Large intestine (tissue), 3 donors: ENCODE measurements around the gene BUB1B. TPM values are rescaled to one million over a fixed set of nuclear protein-coding genes. Genes with fewer than 3 reads are reported as not detected.
"Not testable (repeated sequence)": the region's sequence is repeated elsewhere in the genome, so short reads cannot be mapped to it uniquely, and the experiment has no call there.

Experiments used
- DNase-seq, 2 donors: peaks; one replicate each; pipeline versions ENCODE4 v3.0.0 to v3.0.0-alpha.2; 2013
- H3K27ac ChIP-seq: one replicate; pipeline ENCODE4 v1.5.1; 2013; ENCODE audit warnings: low read length
- H3K27me3 ChIP-seq: 2 replicates; pipeline ENCODE4 v1.6.1; 2013; ENCODE audit warnings: low read length; ENCODE audit not compliant: control insufficient read depth, insufficient read depth
- H3K36me3 ChIP-seq: 2 replicates; pipeline ENCODE4 v1.6.1; 2013; ENCODE audit warnings: low read length; ENCODE audit not compliant: control insufficient read depth, insufficient read depth
- H3K4me1 ChIP-seq: one replicate; pipeline ENCODE4 v1.6.1; 2013; ENCODE audit warnings: low read length; ENCODE audit not compliant: control insufficient read depth, insufficient read depth
- H3K4me3 ChIP-seq: one replicate; pipeline ENCODE4 v1.5.1; 2013; ENCODE audit warnings: low read length
- H3K9me3 ChIP-seq: one replicate; pipeline ENCODE4 v1.6.1; 2013; ENCODE audit warnings: mild to moderate bottlenecking, low read depth, low read length, moderate library complexity; ENCODE audit not compliant: control insufficient read depth
- WGBS: methylation state at CpG from one replicate; pipeline ENCODE4 v1.1.5; 2013; ENCODE audit warnings: low lambda C conversion rate; ENCODE audit not compliant: insufficient coverage; 5-methylcytosine and 5-hydroxymethylcytosine counted together
- polyA plus RNA-seq: library from polyadenylated mRNA; unstranded; fragments of 120-200 nt; gene quantifications from one replicate; pipeline ENCODE4 v1.2.1, GENCODE V29; 2013

Gene BUB1B
- polyA plus RNA-seq, 1 donor, result 12.8 TPM

- not testable (repeated sequence) for DNase-seq, H3K4me3 ChIP-seq, H3K27ac ChIP-seq, H3K9me3 ChIP-seq, H3K4me1 ChIP-seq, H3K36me3 ChIP-seq, H3K27me3 ChIP-seq
- no CpG with 5 or more reads among the region's 5 CpGs for WGBS
Measured at GRCh38 chr15:40123863-40124262, 37.0 kb upstream of the BUB1B start.

- WGBS, result no CpG with 5 or more reads among the region's 3 CpGs
- DNase-seq, H3K27ac ChIP-seq, H3K27me3 ChIP-seq, H3K4me3 ChIP-seq, H3K36me3 ChIP-seq, H3K9me3 ChIP-seq, H3K4me1 ChIP-seq: not testable (repeated sequence)
Measured at GRCh38 chr15:40124333-40124732, 36.5 kb upstream of the BUB1B start.

- not testable (repeated sequence) for H3K4me1 ChIP-seq, H3K4me3 ChIP-seq, H3K27me3 ChIP-seq, H3K27ac ChIP-seq, H3K36me3 ChIP-seq, DNase-seq, H3K9me3 ChIP-seq
- no CpG with 5 or more reads among the region's 5 CpGs for WGBS
Measured at GRCh38 chr15:40124807-40125285, 36.0 kb upstream of the BUB1B start.

- no peaks in the 10 kb centered on the region for H3K9me3 ChIP-seq
- WGBS, result 100% methylated on average over 1 of the region's 7 CpGs
- no peaks in the 10 kb centered on the region for H3K36me3 ChIP-seq
- no peaks in the 10 kb centered on the region for H3K27me3 ChIP-seq
- no peak overlapping the region for H3K27ac ChIP-seq
- no peak overlapping the region for H3K4me3 ChIP-seq
- no peak for DNase-seq
- H3K4me1 ChIP-seq, result no peaks in the 10 kb centered on the region
Measured at GRCh38 chr15:40125950-40126349, 34.9 kb upstream of the BUB1B start.

GRCh38 chr15:40128766-40129660, 31.9 kb upstream of the BUB1B start:
- 97% methylated on average over 5 of the region's 27 CpGs for WGBS
- DNase-seq, result no peak

GRCh38 chr15:40130118-40130517, 30.8 kb upstream of the BUB1B start:
- DNase-seq, result no peak
- no peaks in the 10 kb centered on the region for H3K27me3 ChIP-seq
- no peak overlapping the region for H3K27ac ChIP-seq
- no peaks in the 10 kb centered on the region for H3K4me1 ChIP-seq
- H3K4me3 ChIP-seq, result no peak overlapping the region
- no peaks in the 10 kb centered on the region for H3K36me3 ChIP-seq
- WGBS, result no CpG with 5 or more reads among the region's 5 CpGs
- H3K9me3 ChIP-seq, result no peaks in the 10 kb centered on the region

More at GRCh38 chr15:40128766-40129660, 31.9 kb upstream of the BUB1B start:
- Histone ChIP-seq H3K27ac (no peak overlapping the region), H3K9me3 (no peaks in the 10 kb centered on the region), H3K4me3 (no peak overlapping the region), H3K36me3 (no peaks in the 10 kb centered on the region), H3K4me1 (no peaks in the 10 kb centered on the region), H3K27me3 (no peaks in the 10 kb centered on the region)

- 80% methylated on average over 2 of the region's 19 CpGs for WGBS
- H3K27ac ChIP-seq, result no peak overlapping the region
Measured at GRCh38 chr15:40130799-40131502, 29.9 kb upstream of the BUB1B start.

GRCh38 chr15:40133544-40133943, 27.3 kb upstream of the BUB1B start:
- H3K36me3 ChIP-seq, result no peaks in the 10 kb centered on the region
- H3K27me3 ChIP-seq, result no peaks in the 10 kb centered on the region
- no peak for DNase-seq
- no peaks in the 10 kb centered on the region for H3K9me3 ChIP-seq
- no peak overlapping the region for H3K4me3 ChIP-seq
- H3K27ac ChIP-seq, result no peak overlapping the region
- 100% methylated on average over 2 of the region's 13 CpGs for WGBS
- no peaks in the 10 kb centered on the region for H3K4me1 ChIP-seq

More at GRCh38 chr15:40130799-40131502, 29.9 kb upstream of the BUB1B start:
- DNase-seq, result no peak
- no peak overlapping the region for H3K4me3 ChIP-seq
- H3K36me3 ChIP-seq, result no peaks in the 10 kb centered on the region
- H3K27me3 ChIP-seq, result no peaks in the 10 kb centered on the region
- H3K9me3 ChIP-seq, result no peaks in the 10 kb centered on the region
- no peaks in the 10 kb centered on the region for H3K4me1 ChIP-seq

- no peak for DNase-seq
- no peak overlapping the region for H3K27ac ChIP-seq
- 83% methylated on average over 7 of the region's 9 CpGs for WGBS
- no peaks in the 10 kb centered on the region for H3K27me3 ChIP-seq
- no peaks in the 10 kb centered on the region for H3K9me3 ChIP-seq
- H3K36me3 ChIP-seq, result no peaks in the 10 kb centered on the region
- H3K4me1 ChIP-seq, result no peaks in the 10 kb centered on the region
- no peak overlapping the region for H3K4me3 ChIP-seq
Measured at GRCh38 chr15:40134885-40135284, 26.0 kb upstream of the BUB1B start.

GRCh38 chr15:40135846-40136450, 24.9 kb upstream of the BUB1B start:
- WGBS, result no CpG with 5 or more reads among the region's 1 CpG
- DNase-seq, H3K27me3 ChIP-seq, H3K27ac ChIP-seq, H3K4me3 ChIP-seq, H3K9me3 ChIP-seq, H3K36me3 ChIP-seq, H3K4me1 ChIP-seq: not testable (repeated sequence)
